Lung (tissue), 12 donors: ENCODE data around the gene CNNM4. TPM values are rescaled to one million over a fixed set of nuclear protein-coding genes. Genes with fewer than 3 reads are reported as not detected.

Experiments used
- ATAC-seq: fragments of 200-7000 bp; cut with Tn5 transposase; one replicate; pipeline ENCODE4 v1.9.1; 2020; ENCODE audit warnings: moderate number of reproducible peaks; ENCODE audit not compliant: insufficient read depth, low FRiP score
- DNase-seq, 3 donors: peaks; one replicate each; pipeline ENCODE4 v3.0.0-alpha.2; 2013 to 2017
- H3K27ac ChIP-seq, 2 donors: one replicate each; pipeline ENCODE4 v1.5.1; 2013; ENCODE audit warnings: mild to moderate bottlenecking in 2 of 2, moderate library complexity in 2 of 2, control low read depth in 1 of 2, inconsistent platforms in 1 of 2, low read depth in 1 of 2, low read length in 1 of 2
- H3K27me3 ChIP-seq, 3 donors: one replicate each; pipeline ENCODE4 v1.5.1; 2013; ENCODE audit warnings: low read length in 2 of 3; ENCODE audit not compliant: control insufficient read depth in 3 of 3, insufficient read depth in 3 of 3
- H3K36me3 ChIP-seq, 4 donors: one replicate each; pipeline ENCODE4 v1.5.1; 2013; ENCODE audit warnings: low read length in 4 of 4, mild to moderate bottlenecking in 1 of 4, moderate library complexity in 1 of 4; ENCODE audit not compliant: control insufficient read depth in 4 of 4, insufficient read depth in 4 of 4
- H3K4me1 ChIP-seq, 5 donors: one replicate each; pipeline ENCODE4 v1.5.1; 2013; ENCODE audit warnings: low read length in 5 of 5, mild to moderate bottlenecking in 2 of 5, moderate library complexity in 1 of 5; ENCODE audit not compliant: control insufficient read depth in 5 of 5, insufficient read depth in 5 of 5
- H3K4me3 ChIP-seq: one replicate; pipeline ENCODE4 v1.5.1; 2013; ENCODE audit warnings: mild to moderate bottlenecking, control low read depth, moderate library complexity
- H3K9ac ChIP-seq, 2 donors: one replicate each; pipeline ENCODE4 v1.5.1; 2013; ENCODE audit warnings: low read length in 2 of 2, control low read depth in 1 of 2; ENCODE audit not compliant: insufficient read depth in 1 of 2
- H3K9me3 ChIP-seq, 4 donors: one replicate each; pipeline ENCODE4 v1.5.1; 2013; ENCODE audit warnings: low read length in 3 of 4, mild to moderate bottlenecking in 1 of 4, moderate library complexity in 1 of 4; ENCODE audit not compliant: control insufficient read depth in 4 of 4, insufficient read depth in 3 of 4
- WGBS, 2 donors: extraction: QIAGEN DNeasy Blood & Tissue Kit; methylation state at CpG; one replicate each; pipeline ENCODE4 v1.1.7; 2013; 5-methylcytosine and 5-hydroxymethylcytosine counted together
- polyA plus RNA-seq, 2 donors: library from polyadenylated mRNA; stranded (reverse); fragments of 200-250 nt; gene quantifications; one replicate each; pipeline ENCODE4 v1.2.1, GENCODE V29; 2013
- total RNA-seq, 2 donors: library from RNA; depleted of rRNA in 1 of 2; stranded (reverse); fragments of >200 nt in 1 of 2; gene quantifications; one replicate each; pipeline ENCODE4 v1.2.1, GENCODE V29; 2014 to 2021
- TF ChIP-seq, protein P1 (sequence below): IDR thresholded peaks from 2 replicates; pipeline ENCODE4 v1.5.1; 2012; ENCODE audit warnings: mild to moderate bottlenecking; ENCODE audit errors: control extremely low read depth, extremely low read depth
- donor health status: control.
- donor health status: control.
- donor health status: Bipolar disorder and iron deficiency.
- donor health status: healthy.
- donor health status: DM: yes; HTN: yes; CAD: no.

The CNNM4 gene
- total and polyA plus RNA-seq, 4 donors, result 4.0 to 19.8 (median 12.3) TPM

DNA sequence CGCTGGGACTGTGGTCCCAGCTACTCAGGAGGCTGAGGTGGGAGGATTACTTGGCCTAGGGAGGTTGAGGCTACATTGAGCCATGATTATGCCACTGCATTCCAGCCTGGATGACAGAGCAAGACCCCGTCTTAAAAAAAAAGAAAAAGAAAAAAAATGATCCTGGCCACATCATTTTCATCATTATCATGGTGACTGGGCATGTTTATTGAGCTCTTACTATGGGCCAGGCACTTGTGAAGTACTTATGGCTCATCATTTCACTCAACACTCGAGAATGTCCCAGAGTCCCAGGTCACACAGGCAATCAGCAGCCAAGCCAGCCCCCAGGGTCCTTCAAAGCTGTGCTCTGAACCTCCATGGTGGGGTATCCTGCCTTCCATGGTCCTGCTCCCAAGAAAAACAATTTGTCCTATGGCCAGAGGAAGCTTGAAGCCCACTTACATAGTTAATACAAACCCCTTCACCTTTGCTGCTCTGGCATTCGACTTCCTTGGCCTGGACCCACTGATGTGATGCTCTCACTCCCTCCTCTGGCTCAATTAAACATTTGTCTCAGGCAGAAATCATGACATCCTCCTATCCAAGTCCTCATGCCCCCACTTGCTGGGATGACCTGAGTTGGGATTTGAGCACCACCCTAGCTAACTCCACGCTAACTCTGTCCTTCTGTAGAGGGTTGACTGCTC is 3.8 kb upstream of the CNNM4 start:
- no peak overlapping the region for H3K9ac ChIP-seq
- no peaks in the 10 kb centered on the region for H3K9me3 ChIP-seq
- ATAC-seq, result no peak
- H3K4me1 ChIP-seq, result peaks cover 0 to 12% (median 9%) of the 10 kb centered on the region in 5 donors
- no peak overlapping the region for H3K4me3 ChIP-seq
- no peak for DNase-seq
- no peak overlapping the region for H3K27ac ChIP-seq
- no peaks in the 10 kb centered on the region for H3K36me3 ChIP-seq
- TF ChIP-seq, protein P1, sequence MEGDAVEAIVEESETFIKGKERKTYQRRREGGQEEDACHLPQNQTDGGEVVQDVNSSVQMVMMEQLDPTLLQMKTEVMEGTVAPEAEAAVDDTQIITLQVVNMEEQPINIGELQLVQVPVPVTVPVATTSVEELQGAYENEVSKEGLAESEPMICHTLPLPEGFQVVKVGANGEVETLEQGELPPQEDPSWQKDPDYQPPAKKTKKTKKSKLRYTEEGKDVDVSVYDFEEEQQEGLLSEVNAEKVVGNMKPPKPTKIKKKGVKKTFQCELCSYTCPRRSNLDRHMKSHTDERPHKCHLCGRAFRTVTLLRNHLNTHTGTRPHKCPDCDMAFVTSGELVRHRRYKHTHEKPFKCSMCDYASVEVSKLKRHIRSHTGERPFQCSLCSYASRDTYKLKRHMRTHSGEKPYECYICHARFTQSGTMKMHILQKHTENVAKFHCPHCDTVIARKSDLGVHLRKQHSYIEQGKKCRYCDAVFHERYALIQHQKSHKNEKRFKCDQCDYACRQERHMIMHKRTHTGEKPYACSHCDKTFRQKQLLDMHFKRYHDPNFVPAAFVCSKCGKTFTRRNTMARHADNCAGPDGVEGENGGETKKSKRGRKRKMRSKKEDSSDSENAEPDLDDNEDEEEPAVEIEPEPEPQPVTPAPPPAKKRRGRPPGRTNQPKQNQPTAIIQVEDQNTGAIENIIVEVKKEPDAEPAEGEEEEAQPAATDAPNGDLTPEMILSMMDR, result no peak
- no peaks in the 10 kb centered on the region for H3K27me3 ChIP-seq
- WGBS, 2 donors, result 87% methylated on average over 5 of the region's 5 CpGs

DNA sequence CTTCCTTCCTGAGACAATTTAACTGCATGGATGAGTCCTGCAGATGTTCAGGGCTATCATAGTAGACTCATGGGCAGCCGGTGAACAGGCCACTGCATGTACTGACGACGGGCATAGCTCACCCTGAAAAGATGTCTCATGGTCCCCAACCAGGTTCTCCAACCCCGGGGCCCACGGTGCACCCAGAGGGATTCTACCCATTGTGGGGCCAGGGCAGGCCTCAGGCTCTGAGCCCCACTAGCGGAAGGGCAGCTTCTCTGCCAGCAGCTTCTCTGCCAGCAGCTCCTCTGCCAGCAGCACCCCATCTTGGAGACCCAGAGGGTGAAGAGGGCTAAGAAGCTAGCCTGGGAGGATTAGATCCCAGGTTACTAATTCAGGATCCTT is 3.2 kb upstream of the CNNM4 start:
- Histone ChIP-seq H3K4me1 (peaks cover 0 to 17% (median 14%) of the 10 kb centered on the region in 5 donors), H3K36me3 (no peaks in the 10 kb centered on the region), H3K4me3 (no peak overlapping the region), H3K27ac (no peak overlapping the region), H3K9ac (no peak overlapping the region), H3K9me3 (no peaks in the 10 kb centered on the region), H3K27me3 (no peaks in the 10 kb centered on the region)
- DNase-seq, result no peak
- WGBS, 2 donors, result 95 to 98% methylated on average over 6 of the region's 6 CpGs
- no peak for ATAC-seq
- TF ChIP-seq, protein P1, result no peak

DNA sequence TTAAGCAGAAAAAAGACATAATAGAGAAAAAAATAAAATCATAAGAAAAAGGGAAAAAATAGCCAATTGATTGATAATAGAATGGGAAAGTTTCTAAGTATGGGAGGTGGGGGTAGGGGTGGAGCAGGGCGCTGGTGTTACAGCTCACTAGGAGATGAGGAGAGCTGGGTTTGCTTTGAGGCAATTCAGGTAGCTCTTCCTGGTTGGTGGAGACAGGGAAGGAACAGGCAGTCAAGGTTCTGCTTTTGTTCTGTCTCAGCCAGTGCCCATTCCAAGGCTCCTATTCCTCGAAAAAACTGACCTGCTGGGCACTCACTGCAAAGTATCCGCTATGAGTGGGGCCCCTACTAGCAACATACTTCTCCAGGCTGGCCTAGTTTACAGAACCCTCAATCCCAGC is 1.7 kb upstream of the CNNM4 start:
- Histone ChIP-seq H3K36me3 (no peaks in the 10 kb centered on the region), H3K4me1 (peaks cover 10 to 31% (median 20%) of the 10 kb centered on the region in 5 donors), H3K4me3 (no peak overlapping the region), H3K9me3 (no peaks in the 10 kb centered on the region), H3K27ac (no peak overlapping the region), H3K27me3 (no peaks in the 10 kb centered on the region), H3K9ac (no peak overlapping the region)
- no peak for ATAC-seq
- DNase-seq, result no peak
- 64 to 77% methylated on average over 3 of the region's 3 CpGs for WGBS, 2 donors
- TF ChIP-seq, protein P1, result no peak

DNA sequence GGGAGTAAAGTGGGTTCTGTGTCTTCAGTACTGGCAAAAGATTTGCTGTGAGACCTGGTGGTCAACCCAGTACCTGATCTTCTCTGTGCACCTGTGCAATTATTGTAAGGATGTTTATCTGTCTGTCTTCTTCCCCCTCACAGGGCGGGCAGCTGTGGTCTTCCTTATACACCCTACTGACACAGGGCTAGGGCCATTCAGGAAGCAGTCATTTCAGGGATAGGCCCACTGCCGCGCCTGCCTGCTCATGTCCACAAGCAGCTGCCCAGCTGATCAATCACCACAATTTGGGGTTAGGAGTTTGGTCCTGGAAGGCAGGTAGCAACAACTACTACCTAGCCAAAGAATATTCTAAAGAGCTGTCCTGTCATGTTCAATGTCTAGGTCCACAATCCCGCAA is 1.2 kb upstream of the CNNM4 start:
- H3K4me3 ChIP-seq, result no peak overlapping the region
- H3K27ac ChIP-seq, result no peak overlapping the region
- ATAC-seq (no peak), DNase-seq (no peak)
- H3K9me3 ChIP-seq, result no peaks in the 10 kb centered on the region
- TF ChIP-seq, protein P1, result no peak
- H3K27me3 ChIP-seq, result no peaks in the 10 kb centered on the region
- peaks cover 10 to 37% (median 20%) of the 10 kb centered on the region in 5 donors for H3K4me1 ChIP-seq
- no peaks in the 10 kb centered on the region for H3K36me3 ChIP-seq
- 95 to 96% methylated on average over 4 of the region's 4 CpGs for WGBS, 2 donors
- H3K9ac ChIP-seq, result no peak overlapping the region
